GM12878 (cell line): ENCODE data around the gene ATP6AP2. TPM values are rescaled to one million over a fixed set of nuclear protein-coding genes. Genes with fewer than 3 reads are reported as not detected.

Source experiments
- ATAC-seq: fragments of 200-7000 bp; cut with Tn5 transposase; 3 replicates; pipeline ENCODE4 v1.9.1; 2020; ENCODE audit warnings: mild to moderate bottlenecking, moderate library complexity
- BruUV-seq: library from RNA; stranded (reverse); fragments of 400-500 nt; replicated peaks from 2 replicates; lab custom pipeline; 2021; lab: Mats Ljungman, UMichigan
- CTCF ChIA-PET: fragments of 300-600 bp; sonication (Branson Sonifier 250); formaldehyde crosslinking; extraction: SDS; loops from one replicate; lab custom pipeline; 2021; ENCODE audit warnings: inconsistent platforms; lab: Yijun Ruan, JAX
- POLR2A ChIA-PET: fragments of 350-600 bp; formaldehyde crosslinking; extraction: SDS; loops from one replicate; lab custom pipeline; 2021; ENCODE audit warnings: inconsistent platforms; lab: Charles Lee
- RAD21 ChIA-PET: fragments of 300-600 bp; sonication (Branson Sonifier 250); formaldehyde crosslinking; loops from one replicate; lab custom pipeline; 2023; ENCODE audit warnings: antibody characterized with exemption; ENCODE audit not compliant: unreplicated experiment; lab: Charles Lee
- SMC1A ChIA-PET: fragments of 300-600 bp; sonication (Branson Sonifier 250); formaldehyde crosslinking; loops from one replicate; lab custom pipeline; 2023; ENCODE audit not compliant: unreplicated experiment, uncharacterized antibody; lab: Charles Lee
- DNase-seq: peaks from one replicate; pipeline ENCODE4 v3.0.0-alpha.2; 2011; ENCODE audit warnings: low read depth, low spot score
- FAIRE-seq: peaks from 3 replicates; lab custom pipeline; 2011; peaks lifted over from hg19 to GRCh38; lab: Jason Lieb, UNC
- H2AFZ ChIP-seq: 2 replicates; pipeline ENCODE4 v1.6.0; 2011; ENCODE audit warnings: low read depth, low read length, control low read depth; ENCODE audit not compliant: control insufficient read depth
- H3K27ac ChIP-seq: 2 replicates; pipeline ENCODE4 v1.5.1; 2011; ENCODE audit warnings: control low read depth; ENCODE audit not compliant: control insufficient read depth, insufficient read depth
- H3K27me3 ChIP-seq, 2 experiments: replicated peaks in 1 of 2; 2 replicates each; pipeline versions ENCODE4 v1.6.0 to v1.6.1; 2011; ENCODE audit warnings: low read length in 1 of 2; ENCODE audit not compliant: control insufficient read depth in 2 of 2, insufficient read depth in 2 of 2
- H3K36me3 ChIP-seq, 2 experiments: 2 replicates each; pipeline ENCODE4 v1.5.1; 2011; ENCODE audit warnings: low read length in 1 of 2; ENCODE audit not compliant: control insufficient read depth in 2 of 2, insufficient read depth in 2 of 2
- H3K4me1 ChIP-seq: 2 replicates; pipeline ENCODE4 v1.6.1; 2011; ENCODE audit warnings: mild to moderate bottlenecking, low read length, moderate library complexity, mixed read lengths; ENCODE audit not compliant: control insufficient read depth, insufficient read depth
- H3K4me2 ChIP-seq: 2 replicates; pipeline ENCODE4 v1.6.0; 2011; ENCODE audit warnings: control low read depth; ENCODE audit not compliant: control insufficient read depth, insufficient read depth
- H3K4me3 ChIP-seq: fragments of 200-600 bp; sonication (generic); 2 replicates; pipeline ENCODE4 v1.5.1; 2016
- H3K79me2 ChIP-seq: 2 replicates; pipeline ENCODE4 v1.6.0; 2011; ENCODE audit warnings: low read length; ENCODE audit not compliant: control insufficient read depth, insufficient read depth
- H3K9ac ChIP-seq: 2 replicates; pipeline ENCODE4 v1.8.0; 2011; ENCODE audit warnings: low read length, control low read depth, mixed read lengths; ENCODE audit not compliant: control insufficient read depth, insufficient read depth
- H3K9me3 ChIP-seq: replicated peaks from 3 replicates; pipeline ENCODE4 v1.5.1; 2011; ENCODE audit warnings: mild to moderate bottlenecking, low read length; ENCODE audit not compliant: control insufficient read depth, insufficient read depth
- H4K20me1 ChIP-seq: 2 replicates; pipeline ENCODE4 v1.6.0; 2011; ENCODE audit not compliant: control insufficient read depth, insufficient read depth
- BCLAF1 ChIP-seq: fragments of 450-650 bp; IDR thresholded peaks from 2 replicates; pipeline ENCODE4 v1.6.1; 2017; ENCODE audit warnings: antibody characterized with exemption, mild to moderate bottlenecking, moderate library complexity
- MEF2B ChIP-seq: fragments of 450-650 bp; IDR thresholded peaks from 2 replicates; pipeline ENCODE4 v1.6.1; 2018; ENCODE audit warnings: mild to moderate bottlenecking, moderate library complexity; ENCODE audit not compliant: partially characterized antibody, poor library complexity, severe bottlenecking
- NBN ChIP-seq: fragments of 450-650 bp; IDR thresholded peaks from 2 replicates; pipeline ENCODE4 v1.6.1; 2016
- NFXL1 ChIP-seq: fragments of 450-650 bp; IDR thresholded peaks from 2 replicates; pipeline ENCODE4 v1.6.1; 2017; ENCODE audit warnings: antibody characterized with exemption, mild to moderate bottlenecking, borderline replicate concordance
- RAD51 ChIP-seq: fragments of 450-650 bp; IDR thresholded peaks from 2 replicates; pipeline ENCODE4 v1.6.1; 2016; ENCODE audit warnings: moderate library complexity, mild to moderate bottlenecking, inconsistent platforms
- RCOR1 ChIP-seq: conservative IDR thresholded peaks from 2 replicates; pipeline ENCODE4 v1.6.1; 2012; ENCODE audit warnings: low read depth, low read length, improper control_type of control experiment
- RELA ChIP-seq: fragments of 450-650 bp; IDR thresholded peaks from 2 replicates; pipeline ENCODE4 v1.8.0; 2014; ENCODE audit warnings: borderline replicate concordance; ENCODE audit not compliant: partially characterized antibody
- SREBF1 ChIP-seq: IDR thresholded peaks from 2 replicates; pipeline ENCODE4 v1.6.1; 2012; ENCODE audit warnings: mild to moderate bottlenecking, low read length
- SUZ12 ChIP-seq: fragments of 200-600 bp; sonication (generic); IDR thresholded peaks from one replicate; pipeline ENCODE4 v1.6.1; 2018; ENCODE audit warnings: antibody characterized with exemption, mild to moderate bottlenecking; ENCODE audit not compliant: unreplicated experiment
- WGBS: methylation state at CpG from one replicate; pipeline ENCODE4 v1.1.6; 2016; ENCODE audit warnings: low lambda C conversion rate; ENCODE audit not compliant: insufficient replicate concordance, insufficient coverage; ENCODE audit errors: missing lambda C conversion rate; 5-methylcytosine and 5-hydroxymethylcytosine counted together
- in situ Hi-C: fragments of 300-500 bp; cut with MboI; formaldehyde crosslinking; loops from 9 replicates; pipeline ENCODE4 v1.14.3; 2018; ENCODE audit warnings: mixed read lengths
- intact Hi-C: fragments of 100-400 bp; cut with micrococcal nuclease; formaldehyde crosslinking; loops from one replicate; pipeline ENCODE4 v1.14.2; 2022; ENCODE audit not compliant: unreplicated experiment
- polyA plus RNA-seq, 11 experiments: library from polyadenylated mRNA; depleted of rRNA in 4 of 11; unstranded in 6 of 11; stranded (reverse) in 5 of 11; fragments of >200 nt; fragmentation: Nextera tagmentation in 4 of 11; fragmentation: Illumina TruSeq in 1 of 11; extraction: Ambion mirVana in 4 of 11; extraction: Trizol in 1 of 11; gene quantifications; 1 replicate in 1 of 11; 2 replicates in 10 of 11; pipeline versions ENCODE4 v1.2.1 to v1.2.3, GENCODE V29; 2011 to 2016; ENCODE audit warnings: inconsistent platforms in 2 of 11, missing spikeins in 2 of 11, low read depth in 1 of 11
- total RNA-seq, 4 experiments: library from RNA; depleted of rRNA in 3 of 4; stranded (reverse); fragments of >200 nt in 3 of 4; fragmentation: Illumina TruSeq in 1 of 4; extraction: Trizol in 1 of 4; gene quantifications; 2 replicates each; pipeline versions ENCODE4 v1.2.1 to v1.2.3, GENCODE V29; 2013 to 2021
- TF ChIP-seq, protein P1 (sequence below): fragments of 150-350 bp; IDR thresholded peaks from 2 replicates; pipeline ENCODE4 v1.6.1; 2014; ENCODE audit warnings: mild to moderate bottlenecking, low read depth, low read length

The ATP6AP2 gene
- total and polyA plus RNA-seq, 10 of the 15 experiments (the other 5 are each of a cell fraction or from before 2014, with no cell fraction given): 36.3 to 141 (median 56.0) TPM

GRCh38 chrX:40603446-40603845, 22.7 kb downstream of the ATP6AP2 start:
- RAD21 ChIA-PET: interaction anchor here (0.7 kb wide), 1 partner anchor 695 kb away, joined by 3 read pairs; no protein-coding TSS in a partner anchor
- H3K27ac ChIP-seq: no peak overlapping the region
- no TSS peak for BruUV-seq
- H2AFZ ChIP-seq: no peak overlapping the region
- POLR2A ChIA-PET: no interaction called here
- H3K27me3 ChIP-seq: no peaks in the 10 kb centered on the region
- SMC1A ChIA-PET: interaction anchor here (0.7 to 1.6 kb wide), 3 partner anchors 9 to 929 kb away, joined by 3 to 6 read pairs (median 5); no protein-coding TSS in a partner anchor
- intact Hi-C loops (no loop called here), in situ Hi-C loops (no loop called here)
- no peak for ATAC-seq
- no peaks in the 10 kb centered on the region for H4K20me1 ChIP-seq
- CTCF ChIA-PET: interaction anchor here (0.9 to 1.9 kb wide), 3 partner anchors 40 to 191 kb away, joined by 3 to 10 read pairs (median 3); no protein-coding TSS in a partner anchor
- H3K9me3 ChIP-seq: no peaks in the 10 kb centered on the region
- no peak overlapping the region for H3K9ac ChIP-seq
- H3K4me2 ChIP-seq: no peak overlapping the region
- TF ChIP-seq MEF2B (no peak), SREBF1 (no peak), RAD51 (no peak), NBN (no peak), NFXL1 (no peak), RELA (no peak), SUZ12 (no peak)
- no peak for DNase-seq
- FAIRE-seq: no peak
- 69% methylated on average over 6 of the region's 6 CpGs for WGBS
- no peaks in the 10 kb centered on the region for H3K4me1 ChIP-seq
- H3K79me2 ChIP-seq: no peaks in the 10 kb centered on the region
- no peaks in the 10 kb centered on the region; a peak in 2 of 4 replicates for H3K36me3 ChIP-seq
- H3K4me3 ChIP-seq: no peak overlapping the region

DNA sequence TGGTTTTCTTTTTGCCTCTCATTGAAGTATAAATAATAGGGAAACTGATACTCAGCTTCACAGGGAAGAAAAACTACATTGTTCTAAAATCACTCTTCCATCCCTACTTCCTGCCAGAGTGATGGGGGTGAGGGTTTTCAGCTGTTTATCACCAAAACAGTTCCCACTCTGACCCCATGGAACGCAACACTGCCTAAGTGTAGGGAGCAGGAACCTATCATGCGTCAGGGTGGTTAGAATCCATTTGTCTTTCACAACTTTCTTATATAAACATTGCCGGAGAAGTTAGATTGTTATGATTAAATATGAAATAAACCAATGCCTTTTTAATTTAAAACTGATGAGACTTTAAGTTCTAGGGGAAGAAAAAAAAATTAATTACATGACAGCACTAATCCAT, 26.6 kb downstream of the ATP6AP2 start:
- in situ Hi-C loops: no loop called here
- H4K20me1 ChIP-seq: no peaks in the 10 kb centered on the region
- intact Hi-C loops: no loop called here
- RAD21 ChIA-PET: no interaction called here
- CTCF ChIA-PET: no interaction called here
- H2AFZ ChIP-seq: no peak overlapping the region
- no peaks in the 10 kb centered on the region for H3K9me3 ChIP-seq
- 73% methylated on average over 3 of the region's 3 CpGs for WGBS
- H3K4me3 ChIP-seq: no peak overlapping the region
- POLR2A ChIA-PET: no interaction called here
- no peak for DNase-seq
- H3K9ac ChIP-seq: no peak overlapping the region
- H3K4me1 ChIP-seq: no peaks in the 10 kb centered on the region
- H3K4me2 ChIP-seq: no peak overlapping the region
- H3K79me2 ChIP-seq: no peaks in the 10 kb centered on the region
- no peak for FAIRE-seq
- no TSS peak for BruUV-seq
- no peak overlapping the region for H3K27ac ChIP-seq
- no peaks in the 10 kb centered on the region; a peak in 1 of 4 replicates for H3K36me3 ChIP-seq
- no peak for ATAC-seq
- SMC1A ChIA-PET: no interaction called here
- H3K27me3 ChIP-seq: no peaks in the 10 kb centered on the region
- TF ChIP-seq, protein P1, sequence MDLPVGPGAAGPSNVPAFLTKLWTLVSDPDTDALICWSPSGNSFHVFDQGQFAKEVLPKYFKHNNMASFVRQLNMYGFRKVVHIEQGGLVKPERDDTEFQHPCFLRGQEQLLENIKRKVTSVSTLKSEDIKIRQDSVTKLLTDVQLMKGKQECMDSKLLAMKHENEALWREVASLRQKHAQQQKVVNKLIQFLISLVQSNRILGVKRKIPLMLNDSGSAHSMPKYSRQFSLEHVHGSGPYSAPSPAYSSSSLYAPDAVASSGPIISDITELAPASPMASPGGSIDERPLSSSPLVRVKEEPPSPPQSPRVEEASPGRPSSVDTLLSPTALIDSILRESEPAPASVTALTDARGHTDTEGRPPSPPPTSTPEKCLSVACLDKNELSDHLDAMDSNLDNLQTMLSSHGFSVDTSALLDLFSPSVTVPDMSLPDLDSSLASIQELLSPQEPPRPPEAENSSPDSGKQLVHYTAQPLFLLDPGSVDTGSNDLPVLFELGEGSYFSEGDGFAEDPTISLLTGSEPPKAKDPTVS: no peak
- TF ChIP-seq BCLAF1 (no peak), RCOR1 (no peak)
